ENCODE measurements around the gene DAB2IP. TPM values are rescaled to one million over a fixed set of nuclear protein-coding genes. Genes with fewer than 3 reads are reported as not detected.

The DAB2IP gene
- total RNA-seq, 1 experiment from 2014 or later, result 7.3 TPM

DNA sequence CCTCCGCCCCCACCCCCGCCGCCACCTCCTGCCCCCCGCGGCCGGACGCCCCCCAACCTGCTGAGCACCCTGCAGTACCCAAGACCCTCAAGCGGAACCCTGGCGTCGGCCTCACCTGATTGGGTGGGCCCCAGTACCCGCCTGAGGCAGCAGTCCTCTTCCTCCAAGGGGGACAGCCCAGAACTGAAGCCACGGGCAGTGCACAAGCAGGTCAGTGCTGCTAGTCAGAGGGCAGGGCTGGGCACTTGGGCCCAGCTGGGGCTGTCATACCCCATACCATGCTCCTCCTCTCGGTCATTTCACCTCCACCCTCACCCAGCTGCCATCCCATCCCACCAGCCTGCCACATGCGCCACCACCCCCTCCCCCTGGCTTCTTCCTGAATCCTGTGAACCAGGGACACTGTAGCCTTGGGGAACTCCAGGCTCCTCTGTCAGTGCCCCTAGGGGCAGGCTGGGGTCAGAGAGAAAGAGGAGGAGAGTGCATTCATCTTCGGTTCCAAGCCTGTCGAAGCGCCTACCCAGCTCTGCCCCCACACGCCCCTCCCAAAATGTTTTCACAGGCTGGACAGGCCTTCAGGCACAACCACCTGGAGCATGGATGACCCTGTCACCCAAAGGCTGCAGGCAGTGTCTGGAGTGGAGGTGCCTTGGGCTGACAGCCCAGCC is 122.0 kb downstream of the DAB2IP start:
- peaks cover 7% of the 10 kb centered on the region for H3K36me3 ChIP-seq
- no peak overlapping the region for H3K4me3 ChIP-seq
- no peaks in the 10 kb centered on the region for H3K27me3 ChIP-seq
- peaks cover 3% of the 10 kb centered on the region for H3K9me3 ChIP-seq
- no peak for DNase-seq

DNA sequence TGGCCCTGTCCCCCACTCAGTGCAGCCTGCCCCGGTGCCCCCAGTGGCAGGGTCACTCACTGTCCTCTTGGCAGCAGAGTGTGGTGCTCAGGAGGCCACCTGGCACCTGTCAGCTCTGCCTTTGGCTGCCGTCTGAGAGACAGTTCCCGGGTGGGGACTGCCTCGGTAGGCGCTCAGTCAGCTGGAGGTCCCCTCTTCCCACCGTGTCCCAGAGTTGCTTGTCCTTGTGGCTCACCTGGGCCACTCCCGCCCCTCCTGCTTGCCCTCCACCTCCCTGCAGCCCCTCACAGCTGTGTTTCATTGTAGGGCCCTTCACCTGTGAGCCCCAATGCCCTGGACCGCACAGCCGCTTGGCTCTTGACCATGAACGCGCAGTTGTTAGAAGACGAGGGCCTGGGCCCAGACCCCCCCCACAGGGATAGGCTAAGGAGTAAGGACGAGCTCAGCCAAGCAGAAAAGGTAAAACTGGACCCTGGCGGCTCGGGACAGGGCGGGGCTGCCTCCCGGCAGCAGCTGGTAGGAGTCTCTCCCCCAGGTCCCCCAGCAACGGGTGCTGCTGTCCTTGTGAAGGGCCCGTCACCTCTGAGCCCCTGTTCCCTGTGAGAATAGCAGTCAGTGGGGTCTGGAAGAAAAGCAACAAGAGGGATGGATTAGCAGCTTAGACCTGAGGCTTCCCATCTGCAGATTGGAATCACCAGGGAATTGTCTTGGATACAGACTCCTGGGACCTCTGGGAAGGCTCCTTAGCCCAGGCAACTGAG is 122.7 kb downstream of the DAB2IP start:
- peaks cover 7% of the 10 kb centered on the region for H3K36me3 ChIP-seq
- peaks cover 4% of the 10 kb centered on the region for H3K9me3 ChIP-seq
- DNase-seq, result no peak
- no peaks in the 10 kb centered on the region for H3K27me3 ChIP-seq
- H3K4me3 ChIP-seq, result no peak overlapping the region

DNA sequence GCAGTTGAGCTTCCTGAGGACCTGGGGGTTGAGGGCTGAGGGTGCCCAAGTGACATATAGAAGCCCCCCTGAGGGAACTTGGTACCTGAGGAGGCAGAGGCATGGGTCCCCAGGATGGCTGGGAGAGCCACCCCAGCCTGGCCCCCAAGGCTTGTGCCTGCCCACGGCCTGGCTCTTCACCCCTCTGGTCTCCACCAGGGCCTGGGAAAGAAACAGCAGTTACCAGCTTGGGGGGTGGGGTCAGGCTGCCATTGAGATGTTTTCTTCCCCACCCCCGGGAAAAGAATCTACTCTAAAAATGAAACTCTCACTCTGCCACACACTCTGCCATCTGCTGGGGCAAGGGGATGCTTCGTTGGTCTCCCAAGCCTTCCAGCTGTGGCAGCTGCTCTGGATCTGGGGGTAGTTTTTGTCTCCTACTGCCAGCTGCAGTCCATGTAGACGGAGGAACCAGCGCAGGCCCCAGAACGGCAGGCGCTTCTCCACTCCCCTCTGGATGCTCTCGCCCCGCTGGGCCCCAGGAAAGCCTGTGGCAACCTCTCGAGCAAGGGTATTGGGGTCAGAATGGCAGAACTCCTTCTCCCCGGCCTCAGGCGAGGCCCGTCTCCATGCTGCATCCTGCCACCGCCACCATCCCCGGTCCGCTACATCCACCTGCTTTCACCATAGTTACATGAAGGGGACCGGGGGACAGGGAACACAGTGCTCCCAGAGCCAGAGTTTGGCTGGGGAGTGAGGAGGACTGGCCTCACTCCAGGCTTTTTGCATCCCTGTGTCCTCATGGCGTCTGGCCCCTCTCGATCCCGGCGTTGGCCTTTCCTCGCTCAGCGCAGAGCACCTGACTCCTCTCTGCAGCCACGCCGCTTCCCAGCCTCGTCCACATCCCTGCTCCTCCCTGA is 123.5 kb downstream of the DAB2IP start:
- no peak for DNase-seq

DNA sequence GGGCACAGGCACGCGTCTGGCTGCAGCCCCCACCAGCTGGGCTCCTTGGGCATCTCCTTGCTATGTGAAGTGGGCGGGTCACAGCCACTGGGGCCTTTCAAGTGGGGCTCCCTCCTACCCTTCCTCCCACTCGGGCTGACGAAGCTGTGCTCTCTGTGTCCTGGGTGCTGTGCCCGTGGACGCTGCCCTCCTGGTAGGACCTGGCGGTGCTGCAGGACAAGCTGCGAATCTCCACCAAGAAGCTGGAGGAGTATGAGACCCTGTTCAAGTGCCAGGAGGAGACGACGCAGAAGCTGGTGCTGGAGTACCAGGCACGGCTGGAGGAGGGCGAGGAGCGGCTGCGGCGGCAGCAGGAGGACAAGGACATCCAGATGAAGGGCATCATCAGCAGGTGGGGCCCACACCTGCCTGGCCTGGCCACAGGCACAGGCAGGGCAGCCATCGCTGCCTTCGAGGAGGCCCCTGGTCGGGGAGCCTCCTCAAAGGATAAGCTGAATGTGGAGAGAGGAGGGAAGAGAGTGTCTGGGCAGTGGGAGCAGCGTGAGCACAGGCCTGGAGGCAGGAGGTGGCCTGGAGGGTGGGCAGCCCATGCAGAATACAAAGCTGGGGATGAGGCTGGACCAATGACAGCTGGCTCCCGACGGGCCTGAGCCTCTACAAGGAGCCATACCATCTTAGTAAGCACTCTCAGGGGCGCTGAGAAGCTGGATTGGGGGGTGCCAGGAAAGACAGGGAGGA is 124.7 kb downstream of the DAB2IP start:
- no peak for DNase-seq
- Histone ChIP-seq H3K36me3 (peaks cover 7% of the 10 kb centered on the region), H3K27me3 (no peaks in the 10 kb centered on the region), H3K9me3 (peaks cover 4% of the 10 kb centered on the region), H3K4me3 (no peak overlapping the region)

More for the DNA sequence above, 123.5 kb downstream of the DAB2IP start:
- Histone ChIP-seq H3K9me3 (peaks cover 4% of the 10 kb centered on the region), H3K4me3 (no peak overlapping the region), H3K36me3 (peaks cover 7% of the 10 kb centered on the region), H3K27me3 (no peaks in the 10 kb centered on the region)

DNA sequence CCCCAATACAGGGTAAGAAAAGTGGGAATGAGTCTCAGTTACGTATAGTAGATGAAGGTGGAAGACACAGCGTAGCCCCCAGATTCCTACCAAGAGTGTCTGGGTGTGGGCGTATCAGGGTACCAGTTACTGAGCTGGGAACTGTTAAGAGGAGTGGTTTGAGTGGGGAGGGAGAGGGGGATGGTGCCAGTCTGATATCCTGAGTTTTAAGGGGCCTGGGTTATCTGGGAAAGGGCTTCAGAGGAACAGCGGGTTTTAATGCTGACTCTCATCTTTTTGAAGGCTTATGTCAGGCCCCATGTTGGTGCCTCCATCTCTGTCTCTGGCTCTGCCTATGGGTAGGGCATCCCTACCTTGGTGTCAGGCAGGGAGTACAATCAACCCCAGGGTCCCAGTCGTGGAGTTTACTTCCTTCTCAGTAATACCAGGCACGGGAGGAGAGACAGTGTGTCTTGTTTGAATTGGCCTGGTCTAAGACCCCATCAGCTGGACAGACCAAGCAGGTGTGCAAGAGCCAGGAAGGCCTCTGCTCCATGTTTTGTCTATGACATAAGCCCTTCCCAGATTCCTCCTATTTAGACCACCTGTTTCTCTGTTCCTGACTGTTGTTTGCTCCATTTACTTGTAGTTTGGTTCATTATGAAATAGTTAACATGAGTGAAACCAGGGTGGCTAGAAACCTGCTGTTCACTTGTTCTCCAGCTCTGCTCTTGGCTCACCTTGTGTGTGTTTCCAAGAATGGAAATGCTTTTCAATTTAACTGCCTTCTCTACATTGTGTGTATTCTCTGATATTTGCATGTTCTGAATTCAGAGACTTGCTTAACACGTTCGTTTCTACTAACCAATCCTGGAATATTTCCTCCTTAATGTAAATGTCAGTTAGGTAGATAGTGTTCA is 125.6 kb downstream of the DAB2IP start:
- no peak for DNase-seq
- Histone ChIP-seq H3K4me3 (no peak overlapping the region), H3K9me3 (peaks cover 4% of the 10 kb centered on the region), H3K36me3 (peaks cover 7% of the 10 kb centered on the region), H3K27me3 (no peaks in the 10 kb centered on the region)

DNA sequence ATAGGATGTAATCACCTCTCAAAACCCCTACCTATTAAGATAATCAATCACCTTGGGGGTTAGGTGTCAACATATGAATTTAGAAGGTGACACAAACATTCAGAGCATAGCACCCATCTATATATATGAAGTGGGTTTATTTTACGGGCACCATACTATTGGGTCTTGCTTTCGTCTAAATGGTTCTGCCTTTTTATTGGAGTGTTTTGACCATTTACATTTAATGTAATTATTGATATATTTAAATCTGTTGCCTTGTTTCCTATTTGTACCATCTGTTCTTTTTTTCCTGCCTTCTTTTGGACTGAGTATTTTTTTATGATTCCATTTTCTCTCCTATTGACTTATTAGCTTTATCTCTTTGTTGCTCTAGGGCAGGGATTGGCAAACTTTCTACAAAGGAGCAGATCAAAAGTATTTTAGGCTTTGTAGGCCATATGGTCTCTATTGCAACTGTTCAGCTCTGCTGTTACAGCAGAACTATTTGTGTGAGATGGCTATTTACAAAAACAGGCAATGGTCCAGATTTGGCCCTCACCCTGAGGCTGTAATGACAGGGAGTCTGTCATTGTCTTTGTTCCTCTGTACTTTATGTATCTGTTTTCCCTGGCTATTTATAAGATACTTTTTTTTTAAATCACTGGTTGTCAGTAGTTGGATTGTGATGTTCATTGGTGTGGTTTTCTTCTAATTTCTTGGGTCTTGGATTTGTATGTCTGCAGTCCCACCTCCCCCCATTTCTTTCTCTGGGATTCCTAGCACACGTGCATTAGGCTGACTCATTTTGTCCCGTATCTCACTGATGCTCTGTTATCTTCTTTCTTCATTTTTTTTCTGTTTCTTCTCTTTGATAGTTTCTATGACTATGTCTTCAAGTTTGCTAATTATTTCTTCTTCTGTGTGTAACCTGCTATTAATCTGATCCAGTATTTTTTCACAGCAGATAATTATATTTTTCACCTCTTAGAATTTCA is 127.1 kb downstream of the DAB2IP start:
- no peak for DNase-seq
- Histone ChIP-seq H3K27me3 (no peaks in the 10 kb centered on the region), H3K4me3 (no peak overlapping the region), H3K36me3 (peaks cover 5% of the 10 kb centered on the region), H3K9me3 (peaks cover 4% of the 10 kb centered on the region)

DNA sequence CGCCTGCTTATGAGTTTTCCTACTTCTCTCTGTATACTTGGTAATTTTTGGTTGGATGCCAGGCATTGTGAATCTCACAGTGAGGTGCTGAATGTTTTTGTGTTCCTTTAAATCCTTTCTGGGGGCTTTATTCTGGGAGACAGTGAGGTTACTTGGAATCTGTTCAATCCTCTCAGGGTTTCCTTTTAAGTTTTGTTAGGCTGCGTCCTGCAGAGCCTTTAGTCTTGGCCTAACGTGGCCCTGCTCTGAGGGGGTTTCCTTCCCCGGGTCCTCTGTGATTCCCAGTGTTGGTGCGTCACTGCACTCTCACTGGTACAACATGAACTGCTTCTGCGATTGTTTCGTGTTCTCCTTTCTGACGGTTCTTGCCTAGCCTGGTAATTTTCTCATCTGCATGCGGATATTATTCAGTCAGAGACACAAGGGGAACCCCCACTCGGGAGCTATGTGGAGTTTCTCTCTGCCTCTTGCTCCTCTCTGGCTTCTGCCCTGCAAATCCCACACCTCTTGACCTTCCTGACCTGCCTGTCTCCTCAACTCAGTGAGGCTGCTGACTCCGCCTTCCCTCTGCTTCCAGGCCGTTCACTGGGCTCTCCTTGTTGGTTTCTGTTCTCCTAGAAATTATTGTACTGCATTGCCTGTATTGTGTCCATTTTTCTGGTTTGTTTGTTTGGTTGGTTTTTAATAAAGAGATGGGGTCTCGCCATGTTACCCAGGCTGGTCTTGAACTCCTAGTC is 128.1 kb downstream of the DAB2IP start:
- H3K9me3 ChIP-seq, result peaks cover 4% of the 10 kb centered on the region
- no peaks in the 10 kb centered on the region for H3K27me3 ChIP-seq
- no peak for DNase-seq
- H3K4me3 ChIP-seq, result no peak overlapping the region
- H3K36me3 ChIP-seq, result peaks cover 5% of the 10 kb centered on the region

DNA sequence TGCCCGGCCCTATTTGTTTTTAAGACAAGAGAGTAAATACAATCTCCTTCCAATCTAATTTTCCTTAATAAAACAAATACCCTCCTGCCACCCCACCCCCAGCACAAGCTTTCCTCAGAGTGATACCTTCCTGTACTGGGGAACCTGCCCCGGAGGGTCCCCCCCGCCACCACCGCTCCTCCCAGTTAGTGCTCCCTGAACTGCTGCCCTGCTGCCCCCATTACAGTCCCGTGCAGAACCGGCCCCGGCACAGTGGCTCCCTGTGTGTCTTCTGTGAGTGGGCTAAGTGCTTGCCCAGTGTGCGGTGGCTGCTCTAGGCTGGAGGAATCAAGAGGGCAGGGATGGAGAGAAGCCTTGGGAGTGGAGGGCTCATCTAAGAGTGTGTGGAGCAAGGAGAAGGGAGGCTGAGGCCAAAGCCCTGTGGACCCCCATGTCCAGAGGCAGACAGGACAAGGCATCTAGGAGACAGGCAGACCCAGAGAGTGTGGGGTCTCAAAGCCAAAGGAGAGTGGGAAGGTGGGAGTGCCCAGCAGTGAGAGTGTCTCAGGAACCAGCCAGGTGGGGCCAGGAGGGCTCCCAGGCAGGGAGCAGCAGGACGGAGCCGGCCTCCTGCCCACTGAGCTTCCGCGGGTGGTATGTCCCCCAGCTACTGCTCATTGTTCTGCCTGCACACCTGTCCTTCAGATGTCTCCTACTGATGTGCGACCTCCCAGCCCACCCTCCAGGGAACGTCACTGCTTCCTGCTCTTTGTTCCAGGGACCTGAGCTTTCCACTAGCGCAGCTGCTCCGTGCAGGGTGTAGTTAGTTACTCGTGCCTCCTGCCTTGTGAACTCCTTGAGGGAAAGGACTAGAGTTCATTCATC is 129.0 kb downstream of the DAB2IP start:
- H3K36me3 ChIP-seq, result peaks cover 5% of the 10 kb centered on the region
- no peak overlapping the region for H3K4me3 ChIP-seq
- peaks cover 4% of the 10 kb centered on the region for H3K9me3 ChIP-seq
- no peak for DNase-seq
- no peaks in the 10 kb centered on the region for H3K27me3 ChIP-seq

DNA sequence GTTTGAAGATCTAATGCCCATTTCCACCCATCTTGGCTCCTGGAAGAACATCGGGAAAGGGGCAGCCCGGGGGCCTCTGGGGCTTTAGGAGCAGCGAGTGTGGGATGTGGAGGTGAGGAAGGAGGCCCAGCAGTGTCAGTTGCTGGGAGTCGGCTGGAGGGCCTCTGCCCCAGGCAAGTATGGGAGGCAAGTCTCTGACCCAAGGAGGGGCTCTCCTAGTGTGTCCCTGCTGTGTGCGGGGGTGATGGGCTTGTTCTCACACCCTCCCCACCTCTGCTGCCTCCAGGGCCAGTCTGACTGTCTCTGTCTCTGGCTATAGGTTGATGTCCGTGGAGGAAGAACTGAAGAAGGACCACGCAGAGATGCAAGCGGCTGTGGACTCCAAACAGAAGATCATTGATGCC is 129.7 kb downstream of the DAB2IP start:
- H3K27me3 ChIP-seq, result no peaks in the 10 kb centered on the region
- DNase-seq, result no peak
- H3K36me3 ChIP-seq, result peaks cover 5% of the 10 kb centered on the region
- H3K4me3 ChIP-seq, result no peak overlapping the region
- H3K9me3 ChIP-seq, result peaks cover 4% of the 10 kb centered on the region

DNA sequence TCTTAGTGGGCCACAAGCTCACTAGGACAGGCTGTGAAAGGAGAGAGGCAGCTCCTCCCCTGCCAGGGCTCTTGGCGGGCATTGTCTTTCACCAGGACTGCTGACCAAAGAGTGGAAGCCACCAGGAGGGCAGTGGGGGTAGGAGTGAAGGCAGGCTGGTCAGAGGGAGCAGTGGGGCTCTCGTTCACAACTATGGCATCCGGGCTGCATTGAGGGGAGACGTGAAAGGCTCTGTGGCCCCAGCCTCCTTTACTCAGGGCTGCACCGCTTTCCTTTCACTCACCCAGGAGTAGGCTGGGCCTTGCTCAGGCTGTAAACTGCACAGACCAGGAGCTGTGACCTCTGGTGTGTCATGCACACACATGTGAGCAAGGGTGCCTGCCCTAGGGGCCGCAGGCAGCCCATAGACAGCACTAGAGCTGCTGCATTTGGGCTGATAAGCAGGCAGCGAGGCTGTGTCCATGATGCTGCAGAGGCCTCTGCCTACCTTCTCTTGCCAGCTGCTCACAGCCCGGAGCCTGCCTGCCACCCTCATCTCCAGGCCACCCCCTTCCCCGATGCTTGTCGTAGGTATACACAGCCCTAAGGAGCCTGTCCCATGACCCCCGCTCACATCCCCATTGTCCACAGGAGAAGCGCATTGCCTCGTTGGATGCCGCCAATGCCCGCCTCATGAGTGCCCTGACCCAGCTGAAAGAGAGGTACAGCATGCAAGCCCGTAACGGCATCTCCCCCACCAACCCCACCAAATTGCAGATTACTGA is 130.4 kb downstream of the DAB2IP start:
- Histone ChIP-seq H3K9me3 (peaks cover 4% of the 10 kb centered on the region), H3K4me3 (no peak overlapping the region), H3K27me3 (no peaks in the 10 kb centered on the region), H3K36me3 (peaks cover 5% of the 10 kb centered on the region)
- DNase-seq, result no peak

DNA sequence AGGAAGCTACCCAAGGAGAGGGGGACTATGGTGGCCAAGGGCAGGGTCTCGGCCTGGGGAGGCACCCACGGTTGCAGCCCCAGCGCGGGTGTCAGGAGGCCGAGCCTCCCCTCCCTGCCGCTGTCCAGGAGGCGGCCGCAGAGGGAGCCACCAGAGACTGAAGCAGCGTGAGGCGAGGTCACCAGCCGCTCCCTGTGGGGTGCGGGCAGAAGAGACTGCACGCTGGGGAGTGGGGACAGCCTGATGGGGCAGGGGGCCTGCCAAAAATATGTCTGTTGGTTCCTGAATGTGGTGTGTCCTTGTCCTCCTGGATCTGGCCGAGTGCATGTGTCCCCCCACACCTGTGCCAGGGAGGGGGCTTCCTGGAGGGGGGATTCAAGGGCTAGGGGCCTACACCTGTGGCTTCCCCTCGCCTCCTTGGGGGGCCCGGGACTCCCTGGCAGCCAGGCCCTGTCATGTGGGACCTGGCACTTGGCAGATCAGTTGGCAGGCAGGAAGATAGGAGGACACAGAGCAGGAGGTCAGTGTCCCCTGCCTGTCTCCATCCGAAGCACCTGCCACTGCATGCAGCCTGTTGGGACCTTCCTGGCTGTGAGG is 131.2 kb downstream of the DAB2IP start:
- Histone ChIP-seq H3K4me3 (no peak overlapping the region), H3K9me3 (peaks cover 4% of the 10 kb centered on the region), H3K27me3 (no peaks in the 10 kb centered on the region), H3K36me3 (peaks cover 5% of the 10 kb centered on the region)
- DNase-seq, result no peak

DNA sequence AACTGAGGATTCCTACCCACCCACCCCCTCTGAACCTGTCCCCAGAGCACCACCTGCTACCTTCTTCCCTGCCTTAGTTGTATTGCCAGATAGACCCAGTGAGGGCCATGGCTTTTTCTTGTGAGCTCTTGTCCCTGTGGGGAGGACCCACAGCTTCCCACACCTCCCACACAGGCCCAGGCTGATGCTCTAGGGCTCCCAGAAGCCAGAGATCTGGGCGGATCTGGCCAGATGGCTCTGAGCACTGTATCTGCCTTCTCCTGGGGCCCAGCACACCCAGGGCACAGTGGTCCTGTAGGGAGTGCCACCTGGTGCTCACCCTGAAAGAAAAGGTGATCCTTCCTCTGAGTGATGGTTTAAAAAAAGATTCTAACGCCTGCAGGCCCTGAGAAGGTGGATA is 131.7 kb downstream of the DAB2IP start:
- DNase-seq, result no peak
- Histone ChIP-seq H3K9me3 (peaks cover 4% of the 10 kb centered on the region; the same call in 1 of the 2 replicates), H3K4me3 (no peak overlapping the region), H3K36me3 (peaks cover 2% of the 10 kb centered on the region; the same call in 1 of the 2 replicates), H3K27me3 (no peaks in the 10 kb centered on the region)
